ENCODE measurements around the gene DAAM2. TPM values are rescaled to one million over a fixed set of nuclear protein-coding genes. Genes with fewer than 3 reads are reported as not detected.

The DAAM2 gene
- polyA plus RNA-seq, 4 donors: 24.0 to 71.8 (median 25.4) TPM

GRCh38 chr6:39816747-39817146, 24.6 kb downstream of the DAAM2 start:
- DNase-seq (ENCODE audit: low read depth in 4 of 4, low spot score in 3 of 4): no peak

- DNase-seq (ENCODE audit: low read depth in 4 of 4, low spot score in 3 of 4): no peak
These were observed 26.5 kb downstream of the DAAM2 start for GRCh38 chr6:39818695-39819094.

GRCh38 chr6:39819228-39819627, 27.1 kb downstream of the DAAM2 start:
- no peak for DNase-seq (ENCODE audit: low read depth in 4 of 4, low spot score in 3 of 4)

- no peak for DNase-seq (ENCODE audit: low read depth in 4 of 4, low spot score in 3 of 4)
These were observed 27.5 kb downstream of the DAAM2 start for GRCh38 chr6:39819676-39820075.

GRCh38 chr6:39820553-39820952, 28.4 kb downstream of the DAAM2 start:
- DNase-seq (ENCODE audit: low read depth in 4 of 4, low spot score in 3 of 4): no peak

GRCh38 chr6:39821046-39821740, 29.0 kb downstream of the DAAM2 start:
- DNase-seq (ENCODE audit: low read depth in 4 of 4, low spot score in 3 of 4): no peak

GRCh38 chr6:39821742-39822532, 29.8 kb downstream of the DAAM2 start:
- no peak for DNase-seq (ENCODE audit: low read depth in 4 of 4, low spot score in 3 of 4)

- no peak for DNase-seq (ENCODE audit: low read depth in 4 of 4, low spot score in 3 of 4)
These were observed 31.0 kb downstream of the DAAM2 start for GRCh38 chr6:39822846-39823815.

- DNase-seq (ENCODE audit: low read depth in 4 of 4, low spot score in 3 of 4): peak in 1 of 4 donors; percentile 33
These were observed 32.1 kb downstream of the DAAM2 start for GRCh38 chr6:39824030-39824926.

GRCh38 chr6:39829331-39829730, 37.2 kb downstream of the DAAM2 start:
- no peak for DNase-seq (ENCODE audit: low read depth in 4 of 4, low spot score in 3 of 4)

- no peak for DNase-seq (ENCODE audit: low read depth in 4 of 4, low spot score in 3 of 4)
These were observed 38.3 kb downstream of the DAAM2 start for GRCh38 chr6:39830444-39830843.

GRCh38 chr6:39831701-39832100, 39.5 kb downstream of the DAAM2 start:
- DNase-seq (ENCODE audit: low read depth in 4 of 4, low spot score in 3 of 4): no peak

- no peak for DNase-seq (ENCODE audit: low read depth in 4 of 4, low spot score in 3 of 4)
These were observed 42.1 kb downstream of the DAAM2 start for GRCh38 chr6:39834278-39834677.

- DNase-seq (ENCODE audit: low read depth in 4 of 4, low spot score in 3 of 4): no peak
These were observed 42.7 kb downstream of the DAAM2 start for GRCh38 chr6:39834866-39835265.

GRCh38 chr6:39835821-39836295, 43.7 kb downstream of the DAAM2 start:
- peak in 1 of 4 donors; percentile 18 for DNase-seq (ENCODE audit: low read depth in 4 of 4, low spot score in 3 of 4)

- no peak for DNase-seq (ENCODE audit: low read depth in 4 of 4, low spot score in 3 of 4)
These were observed 44.4 kb downstream of the DAAM2 start for GRCh38 chr6:39836606-39837005.

GRCh38 chr6:39839445-39839844, 47.3 kb downstream of the DAAM2 start:
- no peak for DNase-seq (ENCODE audit: low read depth in 4 of 4, low spot score in 3 of 4)

- no peak for DNase-seq (ENCODE audit: low read depth in 4 of 4, low spot score in 3 of 4)
These were observed 48.6 kb downstream of the DAAM2 start for GRCh38 chr6:39840781-39841180.

- no peak for DNase-seq (ENCODE audit: low read depth in 4 of 4, low spot score in 3 of 4)
These were observed 49.1 kb downstream of the DAAM2 start for GRCh38 chr6:39841291-39841690.

- DNase-seq (ENCODE audit: low read depth in 4 of 4, low spot score in 3 of 4): no peak
These were observed 49.7 kb downstream of the DAAM2 start for GRCh38 chr6:39841923-39842322.

Data from left renal pelvis (tissue), 4 donors.